Measurements from ENCODE around the gene TMEM87A. TPM values are rescaled to one million over a fixed set of nuclear protein-coding genes. Genes with fewer than 3 reads are reported as not detected.

Gene TMEM87A
- total RNA-seq, 1 experiment from 2014 or later = 52.0 TPM

- no peak for DNase-seq (ENCODE audit: low read depth)
These were observed 109.2 kb downstream of the TMEM87A start for GRCh38 chr15:42163947-42164550.

GRCh38 chr15:42163291-42163690 is 109.9 kb downstream of the TMEM87A start:
- DNase-seq (ENCODE audit: low read depth) = no peak

Other genes starting within 250 kb of the TMEM87A start
- gene PLA2G4D, start 178.9 kb downstream of the TMEM87A start, total RNA-seq (2014; rRNA removed) = not detected in 2 replicates
- not detected in 2 replicates for gene PLA2G4F, start 116.8 kb downstream of the TMEM87A start, total RNA-seq (2014; rRNA removed)
- 31.1 and 40.4 TPM in 2 replicates for gene VPS39, start 65.1 kb downstream of the TMEM87A start, total RNA-seq (2014; rRNA removed)
- gene GANC, start 232 bp downstream of the TMEM87A start, total RNA-seq (2014; rRNA removed) = 13.1 and 17.7 TPM in 2 replicates
- 0.17 and 0.77 TPM in 2 replicates for gene CAPN3, start 86.1 kb upstream of the TMEM87A start, total RNA-seq (2014; rRNA removed)
- 65.3 and 74.2 TPM in 2 replicates for gene ZNF106, start 217.7 kb upstream of the TMEM87A start, total RNA-seq (2014; rRNA removed)
- gene SNAP23, start 222.2 kb upstream of the TMEM87A start, total RNA-seq (2014; rRNA removed) = 36.5 and 58.0 TPM in 2 replicates

All from LHCN-M2 (cell line).